ENCODE data around the gene ZFYVE28. TPM values are rescaled to one million over a fixed set of nuclear protein-coding genes. Genes with fewer than 3 reads are reported as not detected.

Gene ZFYVE28
- total and polyA plus RNA-seq, 2 of the 8 experiments (the other 6 are each of a cell fraction or from before 2014, with no cell fraction given): 1.7 to 4.9 TPM

DNA sequence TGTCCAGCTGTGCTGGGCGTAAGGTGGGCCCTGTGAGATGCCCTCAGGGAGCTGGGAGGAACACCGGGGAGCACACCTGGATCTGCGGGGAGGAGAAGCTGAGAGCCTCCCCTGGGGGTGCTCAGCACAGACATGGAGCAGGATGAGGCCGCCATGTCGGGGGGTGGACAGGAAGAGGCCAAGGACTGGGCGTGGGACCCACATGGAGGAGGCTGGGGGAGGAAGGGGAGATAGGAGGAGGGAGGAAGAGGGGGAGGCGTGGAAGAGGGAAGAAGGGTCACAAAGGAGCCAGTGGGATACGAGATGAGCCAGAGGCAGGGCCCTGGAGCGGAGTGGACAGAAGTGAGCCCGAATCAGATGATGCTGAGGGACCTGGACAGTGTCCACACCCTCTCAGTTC lies 66.3 kb downstream of the ZFYVE28 start:
- POLR2A ChIA-PET (ENCODE audit: partially characterized antibody): no interaction called here
- Histone ChIP-seq H3K18ac (ENCODE audit: extremely low read depth, low read length) (no peak overlapping the region), H3K79me2 (ENCODE audit: control insufficient read depth in 1 of 2, insufficient read depth in 2 of 2, low read length in 2 of 2) (no peaks in the 10 kb centered on the region), H2AK5ac (ENCODE audit: low read depth, low read length) (no peak overlapping the region), H4K8ac (ENCODE audit: extremely low read depth, insufficient read depth, low read length) (no peak overlapping the region; the same call in 1 of the 2 replicates), H3K4me3 (ENCODE audit: extremely low read depth in 1 of 4, insufficient read depth in 2 of 4, low read depth in 3 of 4, low read length in 4 of 4) (no peak overlapping the region), H4K20me1 (replicated peaks in 1 of 2; ENCODE audit: control insufficient read depth in 1 of 2, insufficient read depth in 2 of 2, low read length in 2 of 2) (peaks cover 0 to 3% of the 10 kb centered on the region in 2 experiments), H3K36me3 (ENCODE audit: control insufficient read depth in 2 of 4, insufficient read depth in 4 of 4, low read length in 3 of 4) (no peaks in the 10 kb centered on the region), H2BK12ac (ENCODE audit: low read depth, low read length) (0 out of 2 replicates have a peak overlapping the region, but pooled peaks have one; percentile 39), H2BK20ac (ENCODE audit: low read length) (no peak overlapping the region), H3K14ac (ENCODE audit: insufficient read length) (no peak overlapping the region), H3K56ac (replicated peaks; ENCODE audit: insufficient read length, low read depth, low read length) (no peak overlapping the region), H3K4ac (replicated peaks; ENCODE audit: insufficient read length, low read depth, low read length) (no peak overlapping the region), H3K4me1 (replicated peaks in 1 of 4; ENCODE audit: control insufficient read depth in 3 of 4, insufficient read depth in 4 of 4, low read length in 3 of 4) (peaks cover 0 to 3% (median under 1%) of the 10 kb centered on the region in 4 experiments; a peak in 3 of 7 replicates), H3K23ac (ENCODE audit: insufficient read length) (no peak overlapping the region), H2BK120ac (replicated peaks; ENCODE audit: low read depth, low read length) (no peak overlapping the region), H3K23me2 (ENCODE audit: low read depth, low read length) (no peaks in the 10 kb centered on the region), H2BK15ac (ENCODE audit: low read length) (no peak overlapping the region), H3K79me1 (ENCODE audit: low read depth, low read length) (no peaks in the 10 kb centered on the region), H3K9me3 (ENCODE audit: insufficient read depth in 2 of 2, low read depth in 1 of 2, low read length in 1 of 2) (no peaks in the 10 kb centered on the region), H4K5ac (ENCODE audit: insufficient read length, low read depth, low read length) (no peak overlapping the region), H2AFZ (ENCODE audit: low read length) (no peak overlapping the region), H3K27ac (ENCODE audit: low read depth, low read length) (no peak overlapping the region), H2BK5ac (ENCODE audit: low read depth, low read length) (no peak overlapping the region), H4K91ac (replicated peaks; ENCODE audit: insufficient read length, low read length) (no peak overlapping the region), H3K27me3 (replicated peaks in 1 of 4; ENCODE audit: control insufficient read depth in 3 of 4, extremely low read depth in 1 of 4, insufficient read depth in 3 of 4, low read length in 3 of 4) (no peaks in the 10 kb centered on the region), H3K4me2 (ENCODE audit: insufficient read depth in 1 of 2, low read depth in 2 of 2, low read length in 2 of 2) (no peak overlapping the region), H3K9ac (replicated peaks in 1 of 4; ENCODE audit: extremely low read depth in 1 of 4, low read depth in 3 of 4, low read length in 3 of 4) (no peak overlapping the region)
- WGBS, 2 experiments (ENCODE audit: extremely low coverage in 1 of 2, insufficient coverage in 1 of 2, insufficient read length in 1 of 2, insufficient replicate concordance in 2 of 2, low coverage in 1 of 2, low lambda C conversion rate in 2 of 2, missing lambda C conversion rate in 1 of 2): 92% methylated on average over 8 of the region's 10 CpGs; no CpG with 5 or more reads in 1 of the 2 experiments
- no peak for FAIRE-seq
- TF ChIP-seq CEBPB (IDR thresholded peaks at IDR 0.05; ENCODE audit: low read depth, low read length) (no peak), EZH2 (IDR thresholded peaks at IDR 0.05; ENCODE audit: low read depth, low read length, severe bottlenecking) (no peak), HDAC6 (IDR thresholded peaks at IDR 0.05; ENCODE audit: low read depth, low read length) (no peak), EGR1 (IDR thresholded peaks at IDR 0.05; ENCODE audit: borderline replicate concordance, low read depth, low read length) (no peak), POLR2AphosphoS5 (IDR thresholded peaks at IDR 0.05; ENCODE audit: low read depth, low read length) (no peak), SP1 (IDR thresholded peaks at IDR 0.05; ENCODE audit: low read depth, low read length) (no peak), SUZ12 (IDR thresholded peaks at IDR 0.05; ENCODE audit: low read length) (no peak), NRF1 (IDR thresholded peaks at IDR 0.05; ENCODE audit: low read depth, low read length) (no peak), SRF (IDR thresholded peaks at IDR 0.05; ENCODE audit: low read depth, low read length) (no peak), JUN (IDR thresholded peaks at IDR 0.05; ENCODE audit: low read depth, low read length) (no peak)
- TF ChIP-seq, protein P1, sequence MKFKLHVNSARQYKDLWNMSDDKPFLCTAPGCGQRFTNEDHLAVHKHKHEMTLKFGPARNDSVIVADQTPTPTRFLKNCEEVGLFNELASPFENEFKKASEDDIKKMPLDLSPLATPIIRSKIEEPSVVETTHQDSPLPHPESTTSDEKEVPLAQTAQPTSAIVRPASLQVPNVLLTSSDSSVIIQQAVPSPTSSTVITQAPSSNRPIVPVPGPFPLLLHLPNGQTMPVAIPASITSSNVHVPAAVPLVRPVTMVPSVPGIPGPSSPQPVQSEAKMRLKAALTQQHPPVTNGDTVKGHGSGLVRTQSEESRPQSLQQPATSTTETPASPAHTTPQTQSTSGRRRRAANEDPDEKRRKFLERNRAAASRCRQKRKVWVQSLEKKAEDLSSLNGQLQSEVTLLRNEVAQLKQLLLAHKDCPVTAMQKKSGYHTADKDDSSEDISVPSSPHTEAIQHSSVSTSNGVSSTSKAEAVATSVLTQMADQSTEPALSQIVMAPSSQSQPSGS (IDR thresholded peaks at IDR 0.05; ENCODE audit: low read length): no peak
- DNase-seq (ENCODE audit: low read depth in 1 of 2, low spot score in 2 of 2): peak in 1 of 2 experiments; percentile 33
- CTCF ChIA-PET (ENCODE audit: partially characterized antibody): interaction anchor here (0.7 to 9.7 kb wide), 3 partner anchors 72 to 336 kb away, joined by 3 to 69 read pairs (median 3); no protein-coding TSS in a partner anchor

All from H1 (cell line).